Kidney (tissue), 22 donors: ENCODE data around the gene TBR1. TPM values are rescaled to one million over a fixed set of nuclear protein-coding genes. Genes with fewer than 3 reads are reported as not detected.
A peak's percentile ranks its signal among the peaks of the same experiment; 100 is the strongest.

Source experiments
- DNase-seq, 5 donors: peaks; one replicate each; pipeline ENCODE4 v3.0.0-alpha.2; 2013 to 2020
- FAIRE-seq: peaks from 2 replicates; lab custom pipeline; 2012; peaks lifted over from hg19 to GRCh38; lab: Jason Lieb, UNC
- H3K27ac ChIP-seq, 2 donors: one replicate each; pipeline ENCODE4 v1.7.0; 2013; ENCODE audit warnings: low read depth in 2 of 2, low read length in 2 of 2, inconsistent platforms in 1 of 2
- H3K27me3 ChIP-seq: one replicate; pipeline ENCODE4 v1.7.1; 2013; ENCODE audit warnings: low read length, inconsistent platforms; ENCODE audit not compliant: control insufficient read depth, insufficient read depth
- H3K36me3 ChIP-seq, 3 donors: one replicate each; pipeline versions ENCODE4 v1.7.0 to v1.7.1; 2013; ENCODE audit warnings: low read length in 3 of 3, control low read depth in 1 of 3, inconsistent platforms in 1 of 3; ENCODE audit not compliant: insufficient read depth in 3 of 3, control insufficient read depth in 2 of 3
- H3K4me1 ChIP-seq, 3 donors: one replicate each; pipeline versions ENCODE4 v1.7.0 to v1.7.1; 2013; ENCODE audit warnings: low read length in 3 of 3, inconsistent platforms in 1 of 3, low read depth in 1 of 3; ENCODE audit not compliant: control insufficient read depth in 2 of 3, insufficient read depth in 2 of 3
- H3K4me3 ChIP-seq, 3 donors: one replicate each; pipeline versions ENCODE4 v1.7.0 to v1.8.1; 2013; ENCODE audit warnings: low read length in 3 of 3, control low read depth in 1 of 3, inconsistent platforms in 1 of 3
- H3K9ac ChIP-seq, 3 donors: one replicate each; pipeline versions ENCODE4 v1.7.0 to v1.7.1; 2013; ENCODE audit warnings: low read length in 3 of 3, control low read depth in 1 of 3, inconsistent platforms in 1 of 3
- H3K9me3 ChIP-seq, 3 donors: one replicate each; pipeline versions ENCODE4 v1.7.0 to v1.7.1; 2013; ENCODE audit warnings: low read length in 3 of 3, control low read depth in 1 of 3, inconsistent platforms in 1 of 3; ENCODE audit not compliant: control insufficient read depth in 2 of 3, insufficient read depth in 1 of 3
- intact Hi-C: fragments of 100-400 bp; cut with DNase I; formaldehyde crosslinking; loops from one replicate; pipeline ENCODE4 v1.11.1; 2022
- long read RNA-seq, 10 donors: library from polyadenylated mRNA in 1 of 10; unstranded in 1 of 10; transcript quantifications; one replicate each; pipeline ENCODE4 v2.0.0 and lab custom pipeline, GENCODE V29; 2021 to 2026
- polyA plus RNA-seq: library from polyadenylated mRNA; stranded (reverse); fragments of 350-450 nt; fragmentation: Illumina TruSeq; extraction: RNeasy Lipid Tissue Mini Kit (QIAGEN cat#74804); gene quantifications from one replicate; pipeline ENCODE4 v1.2.3, GENCODE V29; 2014; ENCODE audit warnings: low read depth, low replicate concordance; ENCODE audit not compliant: insufficient read depth
- total RNA-seq: library from RNA; stranded (reverse); fragmentation: NEBNext Ultra II Directional; extraction: Animal tissue kit (Norgen Biotek cat#: 25700); gene quantifications from one replicate; pipeline ENCODE4 v1.2.1, GENCODE V29; 2021
- TF ChIP-seq, protein P1 (sequence below): IDR thresholded peaks from 3 replicates; pipeline ENCODE4 v1.5.1; 2012; ENCODE audit warnings: mild to moderate bottlenecking, moderate library complexity, borderline replicate concordance; ENCODE audit not compliant: insufficient read depth; ENCODE audit errors: extremely low read depth
- donor health status: control.
- donor health status: control.
- donor health status: control.
- donor health status: control.
- donor health status: control.
- donor health status: DM: yes; HTN: yes; CAD: no.
- donor health status: Normal renal cell carcinoma (clear cell type).

The TBR1 gene
- total RNA-seq (not detected), polyA plus RNA-seq (not detected)
- long read RNA-seq, donor 1 = 0 reads
- long read RNA-seq, donor 2 = 0 reads
- long read RNA-seq, donor 3 = 0 reads
- long read RNA-seq, donor 4 = 0 reads
- long read RNA-seq, donor 5 = 0 reads
- long read RNA-seq, donor 6 = 0 reads
- long read RNA-seq, donor 7 = 0 reads
- long read RNA-seq, donor 8 = 0 reads
- long read RNA-seq, donor 9 = 0 reads
- long read RNA-seq, donor 10 = 0 reads

DNA sequence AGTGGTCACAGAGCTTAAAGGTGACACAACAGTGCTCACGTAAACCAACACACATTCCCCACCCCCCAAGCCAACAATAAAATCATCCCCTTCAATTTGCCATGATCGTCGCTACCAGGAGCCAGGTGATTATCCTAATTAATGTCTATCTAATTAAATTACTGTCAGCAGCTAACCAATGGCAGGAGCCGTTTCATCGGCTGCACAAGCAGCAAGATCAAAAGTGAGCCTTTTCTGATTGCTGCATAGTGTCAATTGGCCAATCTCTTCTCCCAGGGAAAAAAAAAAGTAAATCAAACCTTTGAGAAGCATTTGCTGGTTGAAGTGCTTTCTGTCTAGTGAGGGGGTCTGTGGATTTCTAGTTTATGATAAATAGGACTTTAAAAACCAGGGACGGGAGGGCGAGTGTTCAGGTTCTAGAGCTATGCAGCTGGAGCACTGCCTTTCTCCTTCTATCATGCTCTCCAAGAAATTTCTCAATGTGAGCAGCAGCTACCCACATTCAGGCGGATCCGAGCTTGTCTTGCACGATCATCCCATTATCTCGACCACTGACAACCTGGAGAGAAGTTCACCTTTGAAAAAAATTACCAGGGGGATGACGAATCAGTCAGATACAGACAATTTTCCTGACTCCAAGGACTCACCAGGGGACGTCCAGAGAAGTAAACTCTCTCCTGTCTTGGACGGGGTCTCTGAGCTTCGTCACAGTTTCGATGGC, at the start of gene TBR1:
Gene TBR1 (plus strand): TSS at position 311 of the 721 bp plus-strand sequence. CDS start 114 bp downstream, at position 425.
- Histone ChIP-seq H3K27me3 (peaks cover 70% of the 10 kb centered on the region), H3K9me3 (no peaks in the 10 kb centered on the region), H3K9ac (no peak within 1 kb of the TSS), H3K4me3 (peak within 1 kb of the TSS in 1 of 3 donors; percentile 45), H3K36me3 (no peaks in the 10 kb centered on the region), H3K4me1 (peaks cover 0 to 7% (median 0%) of the 10 kb centered on the region in 3 donors), H3K27ac (no peak within 1 kb of the TSS)
- intact Hi-C loops = no loop called here
- DNase-seq (peak in 3 of 5 donors; percentile 17 to 63 (median 31)), FAIRE-seq (no peak)
- TF ChIP-seq, protein P1, sequence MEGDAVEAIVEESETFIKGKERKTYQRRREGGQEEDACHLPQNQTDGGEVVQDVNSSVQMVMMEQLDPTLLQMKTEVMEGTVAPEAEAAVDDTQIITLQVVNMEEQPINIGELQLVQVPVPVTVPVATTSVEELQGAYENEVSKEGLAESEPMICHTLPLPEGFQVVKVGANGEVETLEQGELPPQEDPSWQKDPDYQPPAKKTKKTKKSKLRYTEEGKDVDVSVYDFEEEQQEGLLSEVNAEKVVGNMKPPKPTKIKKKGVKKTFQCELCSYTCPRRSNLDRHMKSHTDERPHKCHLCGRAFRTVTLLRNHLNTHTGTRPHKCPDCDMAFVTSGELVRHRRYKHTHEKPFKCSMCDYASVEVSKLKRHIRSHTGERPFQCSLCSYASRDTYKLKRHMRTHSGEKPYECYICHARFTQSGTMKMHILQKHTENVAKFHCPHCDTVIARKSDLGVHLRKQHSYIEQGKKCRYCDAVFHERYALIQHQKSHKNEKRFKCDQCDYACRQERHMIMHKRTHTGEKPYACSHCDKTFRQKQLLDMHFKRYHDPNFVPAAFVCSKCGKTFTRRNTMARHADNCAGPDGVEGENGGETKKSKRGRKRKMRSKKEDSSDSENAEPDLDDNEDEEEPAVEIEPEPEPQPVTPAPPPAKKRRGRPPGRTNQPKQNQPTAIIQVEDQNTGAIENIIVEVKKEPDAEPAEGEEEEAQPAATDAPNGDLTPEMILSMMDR = no peak

DNA sequence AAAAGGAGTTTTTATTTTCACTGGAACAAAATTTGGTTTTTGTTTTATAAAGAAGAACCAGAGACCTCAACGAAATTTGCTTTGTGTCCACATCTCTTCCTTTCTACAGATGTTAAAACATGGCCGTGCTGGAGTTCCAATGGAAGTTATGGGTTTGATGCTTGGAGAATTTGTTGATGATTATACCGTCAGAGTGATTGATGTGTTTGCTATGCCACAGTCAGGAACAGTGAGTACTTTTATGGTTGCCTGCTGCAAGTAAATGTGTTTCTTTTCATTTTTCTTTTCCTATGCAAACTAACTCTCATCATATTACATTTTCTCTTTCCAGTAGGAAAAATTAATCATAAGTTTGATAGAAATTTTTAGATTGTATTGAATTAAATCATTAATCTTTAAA, 48.4 kb upstream of the TBR1 start:
- intact Hi-C loops = no loop called here
- Histone ChIP-seq H3K36me3 (peaks cover 0 to 5% (median 0%) of the 10 kb centered on the region in 3 donors), H3K9me3 (peaks cover 0 to 4% (median 0%) of the 10 kb centered on the region in 3 donors), H3K4me3 (no peak overlapping the region), H3K27me3 (no peaks in the 10 kb centered on the region), H3K9ac (no peak overlapping the region), H3K27ac (no peak overlapping the region), H3K4me1 (no peaks in the 10 kb centered on the region)
- FAIRE-seq (no peak), DNase-seq (no peak)
- TF ChIP-seq, protein P1 = no peak

DNA sequence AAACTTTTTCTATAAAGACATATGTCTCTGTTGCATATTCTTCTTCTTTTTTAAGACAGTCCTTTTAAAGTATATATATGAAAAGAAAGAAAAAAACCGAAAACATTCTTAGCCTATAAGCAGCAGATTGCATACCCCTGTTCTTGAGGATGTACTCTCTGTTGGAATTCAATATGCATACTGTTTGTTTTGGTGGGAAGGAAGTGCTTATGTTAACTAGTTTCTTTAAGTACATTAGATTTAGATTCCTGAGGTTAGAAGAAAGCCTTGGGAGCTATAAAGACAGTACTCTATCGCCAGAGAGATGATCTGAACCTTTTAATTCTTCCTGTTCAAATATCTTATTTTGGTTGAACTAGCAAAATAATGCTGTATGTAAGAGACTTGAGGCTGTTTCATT, 46.8 kb upstream of the TBR1 start:
- Histone ChIP-seq H3K27me3 (no peaks in the 10 kb centered on the region), H3K36me3 (peaks cover 0 to 5% (median 0%) of the 10 kb centered on the region in 3 donors), H3K4me1 (no peaks in the 10 kb centered on the region), H3K4me3 (no peak overlapping the region), H3K9me3 (no peaks in the 10 kb centered on the region), H3K27ac (no peak overlapping the region), H3K9ac (no peak overlapping the region)
- no peak for FAIRE-seq
- intact Hi-C loops = no loop called here
- no peak for DNase-seq
- TF ChIP-seq, protein P1 = no peak
